Neural cell (in vitro differentiated cells): ENCODE results near the gene SEC24D.

Source experiments
- REST ChIP-seq: IDR thresholded peaks from 2 replicates; pipeline ENCODE4 v1.6.1; 2012; ENCODE audit warnings: borderline replicate concordance
- TAF1 ChIP-seq: IDR thresholded peaks from 2 replicates; pipeline ENCODE4 v1.6.1; 2012; ENCODE audit warnings: low read depth

DNA sequence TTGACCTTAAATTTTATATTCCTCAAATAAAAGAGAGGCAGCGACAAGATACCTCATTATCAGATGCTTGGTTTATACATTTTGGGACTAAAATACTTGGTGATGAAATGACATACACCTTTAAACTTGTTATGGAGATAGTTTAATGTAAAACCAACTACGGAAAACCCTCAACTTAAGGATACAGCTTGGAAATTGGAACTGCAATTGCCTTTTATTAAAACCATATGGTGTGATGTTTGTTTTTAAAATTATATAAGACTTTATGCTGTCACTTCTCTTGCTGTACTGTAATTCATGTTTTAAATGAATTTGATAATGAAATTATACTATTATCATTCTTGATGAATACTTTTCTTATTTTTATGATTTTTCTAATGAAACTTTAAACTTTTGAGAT lies 124.9 kb downstream of the SEC24D start:
- TF ChIP-seq TAF1 (no peak), REST (no peak)
